ENCODE results near the gene GPR137. TPM values are rescaled to one million over a fixed set of nuclear protein-coding genes. Genes with fewer than 3 reads are reported as not detected.

Gene GPR137
- total and polyA plus RNA-seq, 8 donors, result 2.9 to 58.8 (median 20.0) TPM

DNA sequence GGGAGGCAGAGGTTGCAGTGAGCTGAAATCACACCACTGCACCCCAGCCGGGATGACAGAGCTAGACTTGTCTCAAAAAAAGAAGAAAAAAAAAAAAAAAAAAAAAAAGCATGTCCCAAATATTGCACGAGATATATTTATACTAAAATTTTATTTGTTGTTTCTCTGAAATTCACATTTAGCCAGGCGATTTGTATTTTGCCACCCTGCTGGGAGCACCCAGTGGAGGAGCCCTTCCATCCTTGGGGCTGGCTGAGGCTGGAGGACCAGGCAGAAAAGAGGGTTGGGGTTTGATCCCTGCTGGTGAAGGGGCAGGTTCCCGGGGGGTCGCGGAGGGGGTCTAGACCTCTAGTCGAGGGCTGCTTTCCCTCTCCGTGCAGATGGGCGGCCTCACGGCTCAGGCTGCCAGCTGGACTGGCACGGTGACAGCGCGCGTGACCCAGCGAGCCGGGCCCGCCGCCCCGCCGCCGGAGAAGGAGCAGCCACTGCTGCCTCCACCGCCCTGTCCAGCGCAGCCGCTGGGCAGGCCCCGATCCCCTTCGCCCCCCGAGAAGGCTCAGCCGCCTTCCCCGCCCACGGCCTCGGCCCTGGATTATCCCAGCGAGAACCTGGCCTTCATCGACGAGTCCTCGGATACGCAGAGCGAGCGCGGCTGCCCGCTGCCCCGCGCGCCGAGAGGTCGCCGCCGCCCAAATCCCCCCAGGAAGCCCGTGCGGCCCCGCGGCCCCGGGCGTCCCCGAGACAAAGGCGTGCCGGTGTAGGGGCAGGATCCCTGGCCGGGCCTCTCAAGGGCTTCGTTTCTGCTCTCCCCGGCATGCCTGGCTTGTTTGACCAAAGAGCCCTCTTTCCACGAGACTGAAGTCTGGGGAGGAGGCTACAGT is 13.6 kb downstream of the GPR137 start:
- Histone ChIP-seq H3K27ac (peak overlapping the region in 1 of 5 donors; percentile 9), H3K4me3 (peak overlapping the region; percentile 43 to 55 (median 44)), H3K4me1 (peaks cover 36 to 50% (median 36%) of the 10 kb centered on the region in 4 donors), H3K27me3 (peaks cover 17 to 95% (median 45%) of the 10 kb centered on the region in 3 donors), H3K36me3 (no peaks in the 10 kb centered on the region), H3K9me3 (no peaks in the 10 kb centered on the region)
- intact Hi-C loops (cut with DNase I; ENCODE audit: low total_unique reads), result loop anchor here (10.0 kb wide), 1 partner anchor 94 kb away; the partner anchor contains the start of gene FERMT3
- peak; percentile 78 to 79 for DNase-seq
- 3 to 5% (median 4%) methylated on average over 41 to 60 of the region's 60 CpGs for WGBS, 5 donors
- no peak for TF ChIP-seq EP300 (IDR thresholded peaks at IDR 0.05)
- TF ChIP-seq, protein P1, sequence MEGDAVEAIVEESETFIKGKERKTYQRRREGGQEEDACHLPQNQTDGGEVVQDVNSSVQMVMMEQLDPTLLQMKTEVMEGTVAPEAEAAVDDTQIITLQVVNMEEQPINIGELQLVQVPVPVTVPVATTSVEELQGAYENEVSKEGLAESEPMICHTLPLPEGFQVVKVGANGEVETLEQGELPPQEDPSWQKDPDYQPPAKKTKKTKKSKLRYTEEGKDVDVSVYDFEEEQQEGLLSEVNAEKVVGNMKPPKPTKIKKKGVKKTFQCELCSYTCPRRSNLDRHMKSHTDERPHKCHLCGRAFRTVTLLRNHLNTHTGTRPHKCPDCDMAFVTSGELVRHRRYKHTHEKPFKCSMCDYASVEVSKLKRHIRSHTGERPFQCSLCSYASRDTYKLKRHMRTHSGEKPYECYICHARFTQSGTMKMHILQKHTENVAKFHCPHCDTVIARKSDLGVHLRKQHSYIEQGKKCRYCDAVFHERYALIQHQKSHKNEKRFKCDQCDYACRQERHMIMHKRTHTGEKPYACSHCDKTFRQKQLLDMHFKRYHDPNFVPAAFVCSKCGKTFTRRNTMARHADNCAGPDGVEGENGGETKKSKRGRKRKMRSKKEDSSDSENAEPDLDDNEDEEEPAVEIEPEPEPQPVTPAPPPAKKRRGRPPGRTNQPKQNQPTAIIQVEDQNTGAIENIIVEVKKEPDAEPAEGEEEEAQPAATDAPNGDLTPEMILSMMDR (IDR thresholded peaks at IDR 0.05), result no peak
- TF ChIP-seq POLR2AphosphoS5 (IDR thresholded peaks at IDR 0.05), result peak in 2 of 3 donors; percentile 7 to 15
- no peak for TF ChIP-seq POLR2A (IDR thresholded peaks at IDR 0.05)

DNA sequence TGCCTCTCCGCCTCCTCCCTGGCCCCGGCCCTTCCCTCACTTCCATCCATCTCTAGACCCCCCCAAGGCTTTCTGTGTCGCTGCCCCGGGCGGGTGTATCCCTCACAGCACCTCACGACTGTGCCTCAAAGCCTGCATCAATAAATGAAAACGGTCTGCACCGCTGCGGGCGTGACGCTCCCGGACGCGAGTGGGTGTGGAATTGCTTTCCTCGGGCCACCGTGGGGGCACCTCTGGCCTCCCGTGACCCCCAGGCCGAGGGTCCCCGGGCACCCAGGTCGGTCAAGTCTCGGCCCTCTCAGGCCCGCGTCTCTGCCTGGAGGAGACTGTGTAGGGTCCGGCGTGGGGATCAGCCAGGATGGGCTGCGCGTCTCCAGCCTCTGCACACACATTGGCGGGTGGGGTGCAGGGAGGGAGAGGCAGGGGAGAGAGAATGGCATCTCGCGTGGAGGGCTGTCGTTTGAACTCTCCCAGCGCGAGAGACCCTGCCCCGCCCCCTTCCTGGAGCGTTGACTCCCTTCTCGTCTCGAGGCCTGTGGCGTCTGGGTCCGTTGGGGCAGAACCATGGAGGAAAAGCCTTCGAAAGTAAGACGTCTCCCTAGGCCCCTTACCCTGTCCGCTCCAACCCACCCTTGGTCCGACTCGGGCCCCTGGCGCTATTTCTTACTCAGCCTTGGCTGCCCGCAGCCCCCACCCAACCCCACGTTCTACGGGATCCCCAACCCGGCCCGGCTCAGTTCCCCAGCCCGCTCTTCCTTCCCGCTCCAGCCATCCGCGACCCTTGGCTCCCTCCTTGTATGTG is 14.4 kb downstream of the GPR137 start, which contains the start of gene CATSPERZ:
TSS of gene CATSPERZ (plus strand) at position 512 of the 802 bp plus-strand sequence. CDS start at position 565, 53 bp downstream.
- Histone ChIP-seq H3K9me3 (no peaks in the 10 kb centered on the region), H3K36me3 (no peaks in the 10 kb centered on the region), H3K4me1 (peaks cover 38 to 53% (median 43%) of the 10 kb centered on the region in 4 donors), H3K27me3 (peaks cover 17 to 87% (median 45%) of the 10 kb centered on the region in 3 donors), H3K4me3 (peak within 1 kb of the TSS; percentile 43 to 55 (median 44)), H3K27ac (peak within 1 kb of the TSS in 3 of 5 donors; percentile 0 to 11 (median 11))
- intact Hi-C loops (cut with DNase I; ENCODE audit: low total_unique reads), result loop anchor here (10.0 kb wide), 1 partner anchor 95 kb away; the partner anchor contains the start of gene FERMT3
- 5 to 9% (median 6%) methylated on average over 46 to 54 of the region's 54 CpGs for WGBS, 5 donors
- TF ChIP-seq EP300 (IDR thresholded peaks at IDR 0.05) (no peak), POLR2A (IDR thresholded peaks at IDR 0.05) (no peak), POLR2AphosphoS5 (IDR thresholded peaks at IDR 0.05) (no peak)
- DNase-seq, result no peak

DNA sequence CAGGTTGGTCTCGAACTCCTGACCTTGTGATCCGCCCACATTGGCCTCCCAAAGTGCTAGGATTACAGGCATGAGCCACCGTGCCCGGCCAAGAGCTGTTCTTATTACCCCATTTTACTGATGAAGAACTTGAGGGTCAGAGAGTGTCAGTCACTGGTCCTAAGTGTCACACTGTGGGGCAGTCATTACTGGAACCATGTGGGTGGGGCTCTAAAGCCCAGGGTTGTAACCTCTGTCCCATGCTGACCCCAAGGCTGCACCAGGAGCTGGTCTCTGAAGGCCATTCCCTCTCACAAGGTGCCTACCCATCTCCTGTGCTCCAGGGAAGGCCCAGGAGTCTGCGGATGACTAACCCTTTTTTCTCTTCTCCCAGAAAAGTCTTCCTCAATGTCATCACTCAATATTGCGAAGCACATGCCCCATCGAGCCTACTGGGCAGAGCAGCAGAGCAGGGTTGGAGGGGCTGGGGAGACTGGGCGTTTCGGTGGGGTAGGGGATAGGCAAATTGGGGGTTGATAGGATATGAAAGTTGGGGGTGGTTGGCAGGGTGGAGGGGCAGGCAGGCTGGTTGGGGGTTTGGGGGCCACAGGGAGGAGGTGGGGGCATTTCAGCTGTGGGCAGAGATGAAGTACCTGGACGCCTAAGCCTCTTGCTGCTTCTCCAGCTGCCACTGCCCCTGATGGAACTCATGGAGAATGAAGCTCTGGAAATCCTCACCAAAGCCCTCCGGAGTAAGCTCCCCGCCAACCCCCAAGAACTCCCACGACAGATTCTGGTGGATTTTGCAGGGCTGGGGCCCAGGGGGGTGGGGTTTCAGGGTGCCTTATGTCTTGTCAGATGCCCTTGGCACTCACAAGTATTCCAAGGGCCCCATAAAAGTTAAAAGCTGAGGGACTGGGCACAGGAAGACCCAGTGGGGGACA is 17.7 kb downstream of the GPR137 start:
- DNase-seq, result no peak
- no peak for TF ChIP-seq POLR2AphosphoS5 (IDR thresholded peaks at IDR 0.05)
- TF ChIP-seq POLR2A (IDR thresholded peaks at IDR 0.05), result no peak
- TF ChIP-seq, protein P1 (IDR thresholded peaks at IDR 0.05), result no peak
- no peak for TF ChIP-seq EP300 (IDR thresholded peaks at IDR 0.05)

DNA sequence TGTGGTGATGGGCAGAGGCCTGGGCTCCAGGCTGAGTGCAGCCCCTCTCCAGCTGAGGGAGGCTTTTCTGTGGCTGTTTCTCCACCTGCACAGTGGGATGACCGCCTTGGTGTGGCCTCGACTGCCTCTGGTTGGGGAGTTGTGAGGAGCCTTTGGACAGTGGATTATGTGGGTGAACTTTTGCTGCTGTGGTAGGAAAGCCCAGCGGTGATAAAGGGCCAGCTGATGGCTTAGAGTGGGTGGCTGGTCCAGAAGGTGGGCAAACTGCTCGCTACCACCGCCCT is 18.3 kb downstream of the GPR137 start:
- H3K27ac ChIP-seq, result peak overlapping the region; percentile 95 to 97 (median 96)
- H3K27me3 ChIP-seq, result peaks cover 3 to 47% (median 19%) of the 10 kb centered on the region in 3 donors
- H3K4me1 ChIP-seq, result peaks cover 49 to 60% (median 56%) of the 10 kb centered on the region in 4 donors
- no peaks in the 10 kb centered on the region for H3K9me3 ChIP-seq
- H3K4me3 ChIP-seq, result peak overlapping the region; percentile 64 to 82 (median 76)
- TF ChIP-seq POLR2A (IDR thresholded peaks at IDR 0.05), result no peak
- TF ChIP-seq EP300 (IDR thresholded peaks at IDR 0.05), result no peak
- no peak for TF ChIP-seq POLR2AphosphoS5 (IDR thresholded peaks at IDR 0.05)
- TF ChIP-seq, protein P1 (IDR thresholded peaks at IDR 0.05), result no peak
- DNase-seq, result no peak
- intact Hi-C loops (cut with DNase I; ENCODE audit: low total_unique reads), result no loop called here
- H3K36me3 ChIP-seq, result peaks cover 0 to 11% (median 7%) of the 10 kb centered on the region in 4 donors
- 41 to 54% (median 50%) methylated on average over 4 to 5 of the region's 5 CpGs for WGBS, 5 donors

More for the DNA sequence above, 17.7 kb downstream of the GPR137 start:
- Histone ChIP-seq H3K36me3 (peaks cover 0 to 10% (median 7%) of the 10 kb centered on the region in 4 donors), H3K27me3 (peaks cover 3 to 53% (median 25%) of the 10 kb centered on the region in 3 donors), H3K27ac (peak overlapping the region in 4 of 5 donors; percentile 95 to 97 (median 96)), H3K4me3 (peak overlapping the region in 3 of 4 donors; percentile 64 to 82 (median 77)), H3K9me3 (no peaks in the 10 kb centered on the region), H3K4me1 (peaks cover 50 to 62% (median 58%) of the 10 kb centered on the region in 4 donors)
- 80 to 87% (median 85%) methylated on average over 13 of the region's 13 CpGs for WGBS, 5 donors
- intact Hi-C loops (cut with DNase I; ENCODE audit: low total_unique reads), result no loop called here

Data from stomach (tissue), 9 donors.